Measurements from ENCODE around the gene GRM4.

DNA sequence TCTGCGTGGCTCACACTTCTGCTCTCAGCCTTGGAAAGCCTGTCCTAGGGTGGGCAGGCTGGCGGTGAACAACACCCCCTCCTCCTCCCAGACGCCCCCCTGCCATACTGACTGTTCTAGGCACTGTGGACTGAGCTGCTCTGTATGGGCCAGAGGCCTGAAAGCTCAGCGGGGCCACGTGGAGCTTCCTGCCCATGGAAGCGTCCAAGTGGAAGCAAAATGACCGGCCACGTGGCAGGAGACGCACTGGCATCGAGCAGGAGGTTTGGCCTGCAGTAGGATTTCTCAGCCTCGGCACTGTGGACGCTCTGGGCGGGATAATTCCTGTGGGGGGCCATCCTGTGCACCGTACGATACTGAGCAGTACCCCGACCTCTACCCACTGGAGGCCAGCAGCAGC lies 88.7 kb downstream of the GRM4 start:
- TF ChIP-seq, protein P1, sequence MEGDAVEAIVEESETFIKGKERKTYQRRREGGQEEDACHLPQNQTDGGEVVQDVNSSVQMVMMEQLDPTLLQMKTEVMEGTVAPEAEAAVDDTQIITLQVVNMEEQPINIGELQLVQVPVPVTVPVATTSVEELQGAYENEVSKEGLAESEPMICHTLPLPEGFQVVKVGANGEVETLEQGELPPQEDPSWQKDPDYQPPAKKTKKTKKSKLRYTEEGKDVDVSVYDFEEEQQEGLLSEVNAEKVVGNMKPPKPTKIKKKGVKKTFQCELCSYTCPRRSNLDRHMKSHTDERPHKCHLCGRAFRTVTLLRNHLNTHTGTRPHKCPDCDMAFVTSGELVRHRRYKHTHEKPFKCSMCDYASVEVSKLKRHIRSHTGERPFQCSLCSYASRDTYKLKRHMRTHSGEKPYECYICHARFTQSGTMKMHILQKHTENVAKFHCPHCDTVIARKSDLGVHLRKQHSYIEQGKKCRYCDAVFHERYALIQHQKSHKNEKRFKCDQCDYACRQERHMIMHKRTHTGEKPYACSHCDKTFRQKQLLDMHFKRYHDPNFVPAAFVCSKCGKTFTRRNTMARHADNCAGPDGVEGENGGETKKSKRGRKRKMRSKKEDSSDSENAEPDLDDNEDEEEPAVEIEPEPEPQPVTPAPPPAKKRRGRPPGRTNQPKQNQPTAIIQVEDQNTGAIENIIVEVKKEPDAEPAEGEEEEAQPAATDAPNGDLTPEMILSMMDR (conservative IDR thresholded peaks at IDR 0.05; ENCODE audit: low read depth, low read length), result no peak
- TF ChIP-seq EZH2 (IDR thresholded peaks at IDR 0.05; ENCODE audit: borderline replicate concordance, low read depth, low read length, poor library complexity, severe bottlenecking), result no peak
